ENCODE data around the gene GRIN3B. TPM values are rescaled to one million over a fixed set of nuclear protein-coding genes. Genes with fewer than 3 reads are reported as not detected.

The GRIN3B gene
- polyA plus RNA-seq, 2 of the 4 experiments (the other 2 are of a cell fraction) = 0.67 to 1.5 TPM

- 74% methylated on average over 5 of the region's 5 CpGs for WGBS (ENCODE audit: missing lambda C conversion rate)
- no peak for DNase-seq (ENCODE audit: low read depth in 1 of 2, low spot score in 1 of 2)
- Histone ChIP-seq H3K27ac (peak overlapping the region; percentile 62 to 82; a peak in 3 of 6 replicates), H3K4me3 (no peak overlapping the region), H3K9me3 (no peaks in the 10 kb centered on the region), H3K4me1 (peaks cover 38% of the 10 kb centered on the region), H3K4me2 (peak overlapping the region; percentile 92)
- FAIRE-seq = no peak
- no peak for TF ChIP-seq MAFK (IDR thresholded peaks at IDR 0.05; ENCODE audit: partially characterized antibody)
- ChIA-PET POLR2A (no interaction called here), CTCF (interaction anchor here (1.2 kb wide), 1 partner anchor 204 kb away, joined by 6 read pairs; no protein-coding TSS in a partner anchor)
- no peak for ATAC-seq
Measured at GRCh38 chr19:1018393-1018792, 18.2 kb downstream of the GRIN3B start.

GRCh38 chr19:1018932-1019615, 18.9 kb downstream of the GRIN3B start:
- FAIRE-seq (no peak), ATAC-seq (no peak), DNase-seq (ENCODE audit: low read depth in 1 of 2, low spot score in 1 of 2) (no peak)
- Histone ChIP-seq H3K27ac (peak overlapping the region; percentile 10 to 98; a peak in 5 of 6 replicates), H3K4me1 (peaks cover 38% of the 10 kb centered on the region), H3K9me3 (no peaks in the 10 kb centered on the region), H3K4me2 (peak overlapping the region; percentile 92), H3K4me3 (peak overlapping the region; percentile 81; the same call in 2 of the 3 replicates)
- WGBS (ENCODE audit: missing lambda C conversion rate) = 69% methylated on average over 7 of the region's 17 CpGs
- CTCF ChIA-PET = interaction anchor here (1.2 to 1.5 kb wide), 3 partner anchors 97 to 225 kb away, joined by 3 to 6 read pairs (median 4); no protein-coding TSS in a partner anchor
- POLR2A ChIA-PET = no interaction called here
- TF ChIP-seq EHF (CRISPR knock-in tag; IDR thresholded peaks at IDR 0.05) = no peak
- TF ChIP-seq RAD21 (conservative IDR thresholded peaks at IDR 0.05 in 1 of 2, IDR thresholded peaks at IDR 0.05 in 1 of 2) = no peak
- no peak for TF ChIP-seq CBX2 (IDR thresholded peaks at IDR 0.05; ENCODE audit: borderline replicate concordance, low read depth)
- no peak for TF ChIP-seq CEBPB (IDR thresholded peaks at IDR 0.05)
- no peak for TF ChIP-seq PHF8 (IDR thresholded peaks at IDR 0.05; ENCODE audit: borderline replicate concordance, low read depth)
- TF ChIP-seq BHLHE40 (IDR thresholded peaks at IDR 0.05; ENCODE audit: low read depth, low read length) = no peak
- no peak for TF ChIP-seq NFE2L2 (conservative IDR thresholded peaks at IDR 0.05; ENCODE audit: low read length)
- no peak for TF ChIP-seq ELK1 (IDR thresholded peaks at IDR 0.05; ENCODE audit: low read depth, low read length)
- TF ChIP-seq HDAC2 (IDR thresholded peaks at IDR 0.05) = no peak
- no peak for TF ChIP-seq CTCF (IDR thresholded peaks at IDR 0.05)
- no peak for TF ChIP-seq ATOH8 (CRISPR knock-in tag; IDR thresholded peaks at IDR 0.05; ENCODE audit: low read depth)
- TF ChIP-seq RARB (CRISPR knock-in tag; IDR thresholded peaks at IDR 0.05) = no peak
- TF ChIP-seq EHMT2 (IDR thresholded peaks at IDR 0.05; ENCODE audit: low read depth) = no peak

GRCh38 chr19:1019616-1019961, 19.4 kb downstream of the GRIN3B start:
- ATAC-seq (no peak), FAIRE-seq (no peak), DNase-seq (ENCODE audit: low read depth in 1 of 2, low spot score in 1 of 2) (no peak)
- H3K4me2 ChIP-seq = peak overlapping the region; percentile 92
- 81% methylated on average over 16 of the region's 18 CpGs for WGBS (ENCODE audit: missing lambda C conversion rate)
- peak overlapping the region; percentile 81 for H3K4me3 ChIP-seq
- TF ChIP-seq ATOH8 (CRISPR knock-in tag; IDR thresholded peaks at IDR 0.05; ENCODE audit: low read depth) = no peak
- TF ChIP-seq FOSB (CRISPR knock-in tag; IDR thresholded peaks at IDR 0.05) = no peak
- TF ChIP-seq EHMT2 (IDR thresholded peaks at IDR 0.05; ENCODE audit: low read depth) = no peak
- TF ChIP-seq SREBF2 (IDR thresholded peaks at IDR 0.05) = no peak
- TF ChIP-seq ZNF302 (CRISPR knock-in tag; IDR thresholded peaks at IDR 0.05) = no peak
- H3K4me1 ChIP-seq = peaks cover 38% of the 10 kb centered on the region
- H3K27ac ChIP-seq = peak overlapping the region; percentile 95 to 98
- ChIA-PET POLR2A (no interaction called here), CTCF (interaction anchor here (1.2 to 1.5 kb wide), 3 partner anchors 97 to 224 kb away, joined by 3 to 6 read pairs (median 4); no protein-coding TSS in a partner anchor)
- no peaks in the 10 kb centered on the region for H3K9me3 ChIP-seq

Data from A549 (cell line).